SK-N-SH (cell line): ENCODE measurements around the gene EMP1. TPM values are rescaled to one million over a fixed set of nuclear protein-coding genes. Genes with fewer than 3 reads are reported as not detected.
A peak's percentile ranks its signal among the peaks of the same experiment; 100 is the strongest.

ENCODE experiments used
- CTCF ChIA-PET: fragments of 300-600, 350-600 bp; formaldehyde crosslinking; extraction: SDS; loops from one replicate; lab custom pipeline; 2021; lab: Yijun Ruan, JAX
- POLR2A ChIA-PET: fragments of 350-600 bp; sonication (Branson Sonifier 250); formaldehyde crosslinking; extraction: SDS; loops from one replicate; lab custom pipeline; 2020; ENCODE audit warnings: antibody characterized with exemption, inconsistent platforms; lab: Yijun Ruan, JAX
- DNase-seq: peaks from one replicate; pipeline ENCODE4 v3.0.0; 2012
- H2AFZ ChIP-seq: fragments of 200-600 bp; sonication (generic); 2 replicates; pipeline ENCODE4 v1.8.1; 2016; ENCODE audit warnings: antibody characterized with exemption, mild to moderate bottlenecking, low read depth
- H3F3A ChIP-seq: fragments of 200-600 bp; sonication (generic); replicated peaks from 2 replicates; pipeline ENCODE3; 2016; ENCODE audit warnings: antibody characterized with exemption, mild to moderate bottlenecking; ENCODE audit not compliant: insufficient read depth
- H3K27ac ChIP-seq, 2 experiments: fragments of 200-500 bp in 1 of 2; fragments of 200-600 bp in 1 of 2; sonication (Bioruptor generic) in 1 of 2; sonication (generic), shearing (Covaris generic) in 1 of 2; 2 replicates each; pipeline versions ENCODE4 v1.5.1 to v1.6.1; 2014 to 2016; ENCODE audit warnings: low read depth in 2 of 2, inconsistent platforms in 1 of 2, low read length in 1 of 2, mild to moderate bottlenecking in 1 of 2, mixed read lengths in 1 of 2
- H3K27me3 ChIP-seq: fragments of 200-600 bp; sonication (generic), shearing (Covaris generic); 2 replicates; pipeline ENCODE4 v1.6.1; 2016; ENCODE audit warnings: mixed run types; ENCODE audit not compliant: insufficient read depth
- H3K36me3 ChIP-seq, 2 experiments: fragments of 200-500 bp in 1 of 2; fragments of 200-600 bp in 1 of 2; sonication (Bioruptor generic) in 1 of 2; sonication (generic) in 1 of 2; replicated peaks in 1 of 2; 2 replicates each; pipeline versions ENCODE3 to v1.5.1; 2014 to 2016; ENCODE audit warnings: low read length in 1 of 2, mild to moderate bottlenecking in 1 of 2; ENCODE audit not compliant: insufficient read depth in 2 of 2, control insufficient read depth in 1 of 2
- H3K4me1 ChIP-seq, 2 experiments: fragments of 200-500 bp in 1 of 2; fragments of 200-600 bp in 1 of 2; sonication (Bioruptor generic) in 1 of 2; sonication (generic), shearing (Covaris generic) in 1 of 2; 2 replicates each; pipeline versions ENCODE4 v1.5.1 to v1.6.1; 2014 to 2016; ENCODE audit warnings: low read depth in 1 of 2, low read length in 1 of 2, mixed run types in 1 of 2; ENCODE audit not compliant: insufficient read depth in 2 of 2, control insufficient read depth in 1 of 2
- H3K4me2 ChIP-seq: fragments of 200-600 bp; sonication (generic), shearing (Covaris generic); 2 replicates; pipeline ENCODE4 v1.6.1; 2017; ENCODE audit warnings: mixed run types
- H3K4me3 ChIP-seq, 2 experiments: fragments of 200-500 bp in 1 of 2; fragments of 200-600 bp in 1 of 2; sonication (Bioruptor generic) in 1 of 2; sonication (generic), shearing (Covaris generic) in 1 of 2; 2 replicates each; pipeline versions ENCODE4 v1.5.1 to v1.8.1; 2014 to 2016; ENCODE audit warnings: low read depth in 2 of 2, inconsistent platforms in 1 of 2, low read length in 1 of 2, mild to moderate bottlenecking in 1 of 2, mixed read lengths in 1 of 2, moderate library complexity in 1 of 2
- H3K79me2 ChIP-seq: fragments of 200-600 bp; sonication (generic); 2 replicates; pipeline ENCODE4 v1.8.1; 2017; ENCODE audit warnings: mild to moderate bottlenecking; ENCODE audit not compliant: insufficient read depth
- H3K9ac ChIP-seq: fragments of 200-600 bp; sonication (generic); 2 replicates; pipeline ENCODE4 v1.6.1; 2017; ENCODE audit warnings: mixed run types
- H3K9me2 ChIP-seq: fragments of 200-600 bp; sonication (generic); 2 replicates; pipeline ENCODE4 v1.6.1; 2017; ENCODE audit warnings: mixed run types
- H3K9me3 ChIP-seq: fragments of 200-600 bp; sonication (generic); 2 replicates; pipeline ENCODE4 v1.6.1; 2017; ENCODE audit warnings: mixed run types, mild to moderate bottlenecking, moderate library complexity
- H4K20me1 ChIP-seq: fragments of 200-600 bp; sonication (generic); 2 replicates; pipeline ENCODE4 v1.6.1; 2017; ENCODE audit warnings: mild to moderate bottlenecking, mixed run types; ENCODE audit not compliant: insufficient read depth
- CHD2 ChIP-seq: fragments of 150-350 bp; IDR thresholded peaks from 2 replicates; pipeline ENCODE4 v1.6.1; 2018; ENCODE audit warnings: low read length; ENCODE audit not compliant: partially characterized antibody
- CTCF ChIP-seq: fragments of 200-600 bp; sonication (generic); IDR thresholded peaks from 2 replicates; pipeline ENCODE4 v1.6.1; 2017; ENCODE audit warnings: antibody characterized with exemption, mild to moderate bottlenecking, moderate library complexity
- EP300 ChIP-seq, 2 experiments: IDR thresholded peaks; 2 replicates each; pipeline versions ENCODE4 v1.4.0 to v1.6.1; 2012; ENCODE audit warnings: borderline replicate concordance in 1 of 2, low read depth in 1 of 2, low read length in 1 of 2
- EZH2phosphoT487 ChIP-seq: fragments of 200-600 bp; sonication (generic); IDR thresholded peaks from 2 replicates; pipeline ENCODE4 v1.6.1; 2017; ENCODE audit warnings: low read depth, mixed run types, mild to moderate bottlenecking, antibody characterized with exemption, moderate library complexity, borderline replicate concordance
- FOSL2 ChIP-seq: IDR thresholded peaks from 2 replicates; pipeline ENCODE4 v1.4.0; 2012; ENCODE audit warnings: low read depth, mild to moderate bottlenecking, moderate library complexity, borderline replicate concordance
- FOXJ3 ChIP-seq: sonication (generic); formaldehyde crosslinking; IDR thresholded peaks from 2 replicates; pipeline ENCODE4 v1.5.1; 2020; ENCODE audit warnings: mild to moderate bottlenecking, missing genetic modification reagents
- FOXM1 ChIP-seq: IDR thresholded peaks from 2 replicates; pipeline ENCODE4 v1.4.0; 2012; ENCODE audit warnings: low read depth, mild to moderate bottlenecking
- GATA2 ChIP-seq: sonication (generic); formaldehyde crosslinking; IDR thresholded peaks from 2 replicates; pipeline ENCODE4 v1.5.0; 2020; ENCODE audit warnings: mild to moderate bottlenecking, missing genetic modification reagents
- MEF2A ChIP-seq: IDR thresholded peaks from 2 replicates; pipeline ENCODE4 v1.4.0; 2012; ENCODE audit warnings: low read depth, borderline replicate concordance
- NFIC ChIP-seq: IDR thresholded peaks from 2 replicates; pipeline ENCODE4 v1.4.0; 2012; ENCODE audit warnings: borderline replicate concordance
- NRF1 ChIP-seq: IDR thresholded peaks from 2 replicates; pipeline ENCODE4 v1.6.1; 2012; ENCODE audit warnings: low read depth, mild to moderate bottlenecking, low read length
- PBX3 ChIP-seq: IDR thresholded peaks from 2 replicates; pipeline ENCODE4; 2012
- POLR2AphosphoS5 ChIP-seq: IDR thresholded peaks from 2 replicates; pipeline ENCODE4 v1.6.1; 2012; ENCODE audit warnings: low read depth, low read length
- RAD21 ChIP-seq: IDR thresholded peaks from 2 replicates; pipeline ENCODE4 v1.6.1; 2012; ENCODE audit warnings: mild to moderate bottlenecking, low read length
- RCOR1 ChIP-seq: fragments of 150-350 bp; IDR thresholded peaks from 2 replicates; pipeline ENCODE4 v1.6.1; 2017; ENCODE audit warnings: antibody characterized with exemption, low read length
- REST ChIP-seq: IDR thresholded peaks from 2 replicates; pipeline ENCODE4 v1.6.1; 2012; ENCODE audit warnings: mild to moderate bottlenecking, low read depth, low read length, moderate library complexity
- RFX5 ChIP-seq: IDR thresholded peaks from 2 replicates; pipeline ENCODE4 v1.6.1; 2012; ENCODE audit warnings: mild to moderate bottlenecking, improper control_type of control experiment, low read length
- TEAD4 ChIP-seq: IDR thresholded peaks from 2 replicates; pipeline ENCODE4 v1.4.0; 2012; ENCODE audit warnings: mild to moderate bottlenecking, borderline replicate concordance; ENCODE audit not compliant: insufficient read depth
- USF1 ChIP-seq: IDR thresholded peaks from 2 replicates; pipeline ENCODE4 v1.4.0; 2012; ENCODE audit warnings: low read depth, borderline replicate concordance
- WGBS: methylation state at CpG from one replicate; pipeline ENCODE4 v1.1.6; 2017; ENCODE audit warnings: low lambda C conversion rate; 5-methylcytosine and 5-hydroxymethylcytosine counted together
- polyA plus RNA-seq, 3 experiments: library from polyadenylated mRNA; depleted of rRNA; stranded (reverse); fragments of >200 nt; gene quantifications; 2 replicates each; pipeline ENCODE4 v1.2.3, GENCODE V29; 2012

EMP1 gene
- polyA plus RNA-seq, 1 of the 3 experiments (the other 2 are of a cell fraction): 67.4 TPM

- TF ChIP-seq NRF1: no peak
Observed at GRCh38 chr12:13176256-13176655, 20.3 kb upstream of the EMP1 start (continued).

GRCh38 chr12:13177373-13177772, 19.2 kb upstream of the EMP1 start:
- Histone ChIP-seq H3K4me2 (no peak overlapping the region), H3F3A (peaks cover 20% of the 10 kb centered on the region), H4K20me1 (no peaks in the 10 kb centered on the region), H2AFZ (no peak overlapping the region), H3K9me2 (no peaks in the 10 kb centered on the region), H3K4me3 (no peak overlapping the region), H3K9ac (no peak overlapping the region), H3K27ac (no peak overlapping the region; a peak in 1 of 4 replicates), H3K9me3 (no peaks in the 10 kb centered on the region), H3K79me2 (no peaks in the 10 kb centered on the region), H3K27me3 (no peaks in the 10 kb centered on the region), H3K36me3 (no peaks in the 10 kb centered on the region), H3K4me1 (peaks cover 8 to 45% of the 10 kb centered on the region in 2 experiments; a peak in 3 of 4 replicates)
- peak; percentile 21; the same call in 1 of the 2 replicates for TF ChIP-seq FOSL2
- no peak for TF ChIP-seq FOXM1
- TF ChIP-seq NFIC: peak; percentile 81
- ChIA-PET POLR2A (no interaction called here), CTCF (no interaction called here)
- WGBS: 62% methylated on average over 4 of the region's 4 CpGs
- no peak for DNase-seq

GRCh38 chr12:13177906-13178305, 18.6 kb upstream of the EMP1 start:
- H3K36me3 ChIP-seq: no peaks in the 10 kb centered on the region
- no peak overlapping the region for H3K4me3 ChIP-seq
- TF ChIP-seq GATA2 (CRISPR knock-in tag): no peak
- TF ChIP-seq RFX5: no peak
- TF ChIP-seq USF1: no peak
- TF ChIP-seq FOXJ3 (CRISPR knock-in tag): no peak
- TF ChIP-seq MEF2A: no peak
- TF ChIP-seq REST: no peak
- no peak for TF ChIP-seq EP300 (IDR thresholded peaks at IDR 0.05; ENCODE audit: borderline replicate concordance in 1 of 2, low read depth in 1 of 2, low read length in 1 of 2)
- TF ChIP-seq PBX3: no peak
- no peak for TF ChIP-seq EZH2phosphoT487
- TF ChIP-seq CHD2: no peak
- TF ChIP-seq FOXM1: no peak
- TF ChIP-seq TEAD4: no peak
- no peak for TF ChIP-seq NFIC
- TF ChIP-seq CTCF: no peak
- no peak for TF ChIP-seq RCOR1
- TF ChIP-seq NRF1: no peak
- no peak for TF ChIP-seq POLR2AphosphoS5
- TF ChIP-seq RAD21: no peak
- no peaks in the 10 kb centered on the region for H3K9me3 ChIP-seq
- no peaks in the 10 kb centered on the region for H4K20me1 ChIP-seq
- peak overlapping the region in 1 of 2 experiments; percentile 62; a peak in 1 of 4 replicates for H3K27ac ChIP-seq
- POLR2A ChIA-PET: no interaction called here
- H3K4me2 ChIP-seq: no peak overlapping the region
- no peaks in the 10 kb centered on the region for H3K79me2 ChIP-seq
- no peak overlapping the region for H3K9ac ChIP-seq
- DNase-seq: no peak
- H2AFZ ChIP-seq: no peak overlapping the region
- 60% methylated on average over 4 of the region's 4 CpGs for WGBS
- CTCF ChIA-PET: interaction anchor here (0.9 to 1.4 kb wide), 3 partner anchors 15 to 78 kb away, joined by 3 to 8 read pairs (median 3); no protein-coding TSS in a partner anchor
- peaks cover 8 to 40% of the 10 kb centered on the region in 2 experiments; a peak in 3 of 4 replicates for H3K4me1 ChIP-seq
- peaks cover 20% of the 10 kb centered on the region for H3F3A ChIP-seq
- H3K9me2 ChIP-seq: no peaks in the 10 kb centered on the region
- no peaks in the 10 kb centered on the region for H3K27me3 ChIP-seq
